Sigmoid colon (tissue), 7 donors: Measurements from ENCODE around the gene RIN1. TPM values are rescaled to one million over a fixed set of nuclear protein-coding genes. Genes with fewer than 3 reads are reported as not detected.
"Not testable (repeated sequence)": the region's sequence is repeated elsewhere in the genome, so short reads cannot be mapped to it uniquely, and the experiment has no call there.

Experiments
- DNase-seq: peaks from one replicate; pipeline ENCODE4 v3.0.0-alpha.2; 2019
- H3K27ac ChIP-seq, 4 donors: fragments of 200-600 bp; sonication (generic); one replicate each; pipeline ENCODE4 v1.5.1; 2016 to 2019; ENCODE audit warnings: mild to moderate bottlenecking in 1 of 4
- H3K27me3 ChIP-seq, 3 donors: fragments of 200-600 bp; sonication (generic); one replicate each; pipeline ENCODE4 v1.5.1; 2019; ENCODE audit warnings: mild to moderate bottlenecking in 1 of 3
- H3K36me3 ChIP-seq, 4 donors: fragments of 200-600 bp; sonication (generic); one replicate each; pipeline ENCODE4 v1.5.1; 2016 to 2019
- H3K4me1 ChIP-seq, 4 donors: fragments of 200-600 bp; sonication (generic); one replicate each; pipeline ENCODE4 v1.5.1; 2017 to 2019
- H3K4me3 ChIP-seq, 4 donors: fragments of 200-600 bp; sonication (generic); one replicate each; pipeline ENCODE4 v1.5.1; 2017 to 2019; ENCODE audit warnings: mild to moderate bottlenecking in 2 of 4, moderate library complexity in 1 of 4
- H3K9me3 ChIP-seq, 4 donors: fragments of 200-600 bp in 3 of 4; sonication (generic) in 3 of 4; one replicate each; pipeline versions ENCODE4 v1.5.1 to v1.6.1; 2013 to 2019
- CTCF ChIP-seq, 4 experiments: fragments of 450-650 bp in 3 of 4; fragments of 200-600 bp in 1 of 4; IDR thresholded peaks; one replicate each; pipeline ENCODE4 v1.5.1; 2016 to 2019; ENCODE audit warnings: antibody characterized with exemption in 4 of 4, mild to moderate bottlenecking in 3 of 4, moderate library complexity in 2 of 4
- EP300 ChIP-seq, 4 donors: sonication (generic); formaldehyde crosslinking; IDR thresholded peaks; one replicate each; pipeline ENCODE4 v1.6.1; 2017; ENCODE audit warnings: antibody characterized with exemption in 4 of 4
- POLR2A ChIP-seq, 2 donors: fragments of 450-650 bp; IDR thresholded peaks; one replicate each; pipeline ENCODE4 v1.6.1; 2016; ENCODE audit warnings: antibody characterized with exemption in 2 of 2, mild to moderate bottlenecking in 2 of 2, moderate library complexity in 2 of 2
- POLR2AphosphoS5 ChIP-seq, 4 donors: sonication (generic); formaldehyde crosslinking; IDR thresholded peaks; one replicate each; pipeline ENCODE4 v1.6.1; 2017; ENCODE audit warnings: antibody characterized with exemption in 4 of 4
- WGBS, 2 donors: extraction: QIAGEN DNeasy Blood & Tissue Kit; methylation state at CpG; one replicate each; pipeline ENCODE4 v1.1.7; 2013; 5-methylcytosine and 5-hydroxymethylcytosine counted together
- intact Hi-C: fragments of 100-400 bp; cut with DNase I; formaldehyde crosslinking; loops from one replicate; pipeline ENCODE4 v1.15.1; 2023
- polyA plus RNA-seq, 3 donors: library from polyadenylated mRNA; stranded (reverse); fragments of 200-250 nt; gene quantifications; one replicate each; pipeline ENCODE4 v1.2.3, GENCODE V29; 2013
- total RNA-seq, 4 donors: library from RNA; depleted of rRNA; stranded (reverse); fragments of >200 nt; gene quantifications; one replicate each; pipeline ENCODE4 v1.1.0, GENCODE V29; 2016
- donor health status: healthy with polysubstance abuse.
- donor health status: Bipolar disorder and iron deficiency.
- donor health status: healthy.

Gene RIN1
- total and polyA plus RNA-seq, 7 donors: 0.68 to 10.2 (median 2.9) TPM

GRCh38 chr11:66313321-66314185 lies 22.7 kb downstream of the RIN1 start:
- H3K27ac ChIP-seq: peak overlapping the region; percentile 86 to 94 (median 90)
- H3K9me3 ChIP-seq: no peaks in the 10 kb centered on the region
- H3K4me3 ChIP-seq: peak overlapping the region; percentile 21 to 58 (median 52)
- H3K27me3 ChIP-seq: no peaks in the 10 kb centered on the region
- no peak for DNase-seq
- TF ChIP-seq EP300 (IDR thresholded peaks at IDR 0.05) (no peak), POLR2AphosphoS5 (IDR thresholded peaks at IDR 0.05) (no peak), POLR2A (IDR thresholded peaks at IDR 0.05) (no peak), CTCF (IDR thresholded peaks at IDR 0.05) (no peak)
- WGBS, 2 donors: 53 to 63% methylated on average over 38 of the region's 38 CpGs
- no peaks in the 10 kb centered on the region for H3K36me3 ChIP-seq
- intact Hi-C loops: no loop called here
- peaks cover 0 to 62% (median 57%) of the 10 kb centered on the region in 4 donors for H3K4me1 ChIP-seq

GRCh38 chr11:66312549-66313320 lies 23.5 kb downstream of the RIN1 start:
- 2 to 3% methylated on average over 52 of the region's 52 CpGs for WGBS, 2 donors
- peaks cover 0 to 54% (median 49%) of the 10 kb centered on the region in 4 donors for H3K4me1 ChIP-seq

GRCh38 chr11:66311965-66312548 lies 24.2 kb downstream of the RIN1 start:
- peaks cover 0 to 47% (median 42%) of the 10 kb centered on the region in 4 donors for H3K4me1 ChIP-seq
- intact Hi-C loops: loop anchor here (1.0 kb wide), 3 partner anchors 16 to 74 kb away; partner anchors contain the start of gene BRMS1
- WGBS, 2 donors: 0% methylated on average over 44 of the region's 44 CpGs
- H3K36me3 ChIP-seq: no peaks in the 10 kb centered on the region
- H3K27ac ChIP-seq: peak overlapping the region; percentile 86 to 94 (median 90)
- peak; percentile 8 to 98 (median 61) for TF ChIP-seq CTCF (IDR thresholded peaks at IDR 0.05)
- TF ChIP-seq POLR2A (IDR thresholded peaks at IDR 0.05): no peak
- peak; percentile 32 to 84 (median 44) for TF ChIP-seq POLR2AphosphoS5 (IDR thresholded peaks at IDR 0.05)
- peak overlapping the region; percentile 47 to 58 (median 52) for H3K4me3 ChIP-seq
- no peaks in the 10 kb centered on the region for H3K27me3 ChIP-seq
- DNase-seq: peak; percentile 96
- no peaks in the 10 kb centered on the region for H3K9me3 ChIP-seq

More at GRCh38 chr11:66312549-66313320, 23.5 kb downstream of the RIN1 start:
- H3K4me3 ChIP-seq: peak overlapping the region; percentile 47 to 58 (median 52)
- intact Hi-C loops: loop anchor here (1.0 kb wide), 3 partner anchors 16 to 74 kb away; partner anchors contain the start of gene BRMS1
- peak; percentile 68 to 91 (median 74) for TF ChIP-seq POLR2AphosphoS5 (IDR thresholded peaks at IDR 0.05)
- TF ChIP-seq POLR2A (IDR thresholded peaks at IDR 0.05): peak; percentile 37 to 64
- TF ChIP-seq EP300 (IDR thresholded peaks at IDR 0.05): no peak
- TF ChIP-seq CTCF (IDR thresholded peaks at IDR 0.05): no peak
- peak overlapping the region; percentile 86 to 94 (median 90) for H3K27ac ChIP-seq
- H3K9me3 ChIP-seq: no peaks in the 10 kb centered on the region
- H3K36me3 ChIP-seq: no peaks in the 10 kb centered on the region
- H3K27me3 ChIP-seq: no peaks in the 10 kb centered on the region
- DNase-seq: peak; percentile 100

GRCh38 chr11:66311470-66311964 lies 24.7 kb downstream of the RIN1 start:
- Histone ChIP-seq H3K27me3 (no peaks in the 10 kb centered on the region), H3K27ac (peak overlapping the region; percentile 86 to 94 (median 90)), H3K9me3 (no peaks in the 10 kb centered on the region), H3K4me3 (peak overlapping the region; percentile 47 to 58 (median 52)), H3K4me1 (peaks cover 0 to 42% (median 37%) of the 10 kb centered on the region in 4 donors), H3K36me3 (no peaks in the 10 kb centered on the region)
- intact Hi-C loops: no loop called here
- DNase-seq: no peak
- peak in 2 of 4 experiments; percentile 86 to 96 for TF ChIP-seq CTCF (IDR thresholded peaks at IDR 0.05)
- TF ChIP-seq POLR2A (IDR thresholded peaks at IDR 0.05): no peak
- no peak for TF ChIP-seq EP300 (IDR thresholded peaks at IDR 0.05)
- no peak for TF ChIP-seq POLR2AphosphoS5 (IDR thresholded peaks at IDR 0.05)
- 33 to 36% methylated on average over 26 of the region's 26 CpGs for WGBS, 2 donors

- intact Hi-C loops: not testable (repeated sequence)
Observed at GRCh38 chr11:66310803-66311440, 25.3 kb downstream of the RIN1 start.

More at GRCh38 chr11:66310803-66311440, 25.3 kb downstream of the RIN1 start:
- not testable (repeated sequence) for H3K27me3 ChIP-seq, H3K9me3 ChIP-seq, DNase-seq, H3K4me3 ChIP-seq, H3K36me3 ChIP-seq
- H3K4me1 ChIP-seq: peaks cover 0 to 36% (median 31%) of the 10 kb centered on the region in 4 donors
- peak overlapping the region in 2 of 4 donors; percentile 86 to 90 for H3K27ac ChIP-seq
- 86 to 91% methylated on average over 18 of the region's 18 CpGs for WGBS, 2 donors
